ENCODE data around the gene DHX29. TPM values are rescaled to one million over a fixed set of nuclear protein-coding genes. Genes with fewer than 3 reads are reported as not detected.

The DHX29 gene
- total and polyA plus RNA-seq, 2 donors (not counting 1 experiment from before 2014, with no cell fraction given) = 8.1 to 38.5 TPM

GRCh38 chr5:55344392-55344992 is 37.0 kb upstream of the DHX29 start:
- Histone ChIP-seq H4K20me1 (ENCODE audit: control insufficient read depth, extremely low read depth, insufficient read depth, low read length) (no peaks in the 10 kb centered on the region), H3K9ac (ENCODE audit: insufficient read depth, low read length) (no peak overlapping the region), H3K4me2 (ENCODE audit: extremely low read depth, insufficient read depth, low read length) (no peak overlapping the region), H2AFZ (ENCODE audit: low read length) (no peak overlapping the region), H3K4me3 (replicated peaks in 1 of 4; ENCODE audit: control extremely low read depth in 1 of 4, insufficient read depth in 1 of 4, low read depth in 3 of 4, low read length in 4 of 4) (no peak overlapping the region), H3K36me3 (ENCODE audit: control insufficient read depth, insufficient read depth, low read length) (peaks cover 7% of the 10 kb centered on the region), H3K9me3 (ENCODE audit: control insufficient read depth, insufficient read depth, low read depth, low read length) (no peaks in the 10 kb centered on the region), H3K4me1 (ENCODE audit: control insufficient read depth, extremely low read depth, insufficient read depth, low read length) (no peaks in the 10 kb centered on the region), H3K27ac (ENCODE audit: insufficient read depth, low read length) (no peak overlapping the region), H3K27me3 (ENCODE audit: control insufficient read depth, insufficient read depth, low read length) (no peaks in the 10 kb centered on the region), H3K79me2 (ENCODE audit: control insufficient read depth, insufficient read depth, low read length) (no peaks in the 10 kb centered on the region)
- DNase-seq (ENCODE audit: low read depth in 2 of 2) = peak; percentile 44 to 80
- TF ChIP-seq CTCF (conservative IDR thresholded peaks at IDR 0.05 in 1 of 2, IDR thresholded peaks at IDR 0.05 in 1 of 2; ENCODE audit: low read depth in 1 of 2, low read length in 2 of 2) (peak; percentile 89 to 90), EZH2 (IDR thresholded peaks at IDR 0.05; ENCODE audit: low read length, missing control alignments) (no peak)

GRCh38 chr5:55343609-55344008 is 36.1 kb upstream of the DHX29 start:
- Histone ChIP-seq H4K20me1 (ENCODE audit: control insufficient read depth, extremely low read depth, insufficient read depth, low read length) (no peaks in the 10 kb centered on the region), H3K9me3 (ENCODE audit: control insufficient read depth, insufficient read depth, low read depth, low read length) (no peaks in the 10 kb centered on the region), H3K27ac (ENCODE audit: insufficient read depth, low read length) (no peak overlapping the region), H2AFZ (ENCODE audit: low read length) (no peak overlapping the region), H3K36me3 (ENCODE audit: control insufficient read depth, insufficient read depth, low read length) (peaks cover 7% of the 10 kb centered on the region), H3K27me3 (ENCODE audit: control insufficient read depth, insufficient read depth, low read length) (no peaks in the 10 kb centered on the region), H3K9ac (ENCODE audit: insufficient read depth, low read length) (no peak overlapping the region), H3K4me3 (replicated peaks in 1 of 4; ENCODE audit: control extremely low read depth in 1 of 4, insufficient read depth in 1 of 4, low read depth in 3 of 4, low read length in 4 of 4) (no peak overlapping the region), H3K4me1 (ENCODE audit: control insufficient read depth, extremely low read depth, insufficient read depth, low read length) (no peaks in the 10 kb centered on the region), H3K79me2 (ENCODE audit: control insufficient read depth, insufficient read depth, low read length) (no peaks in the 10 kb centered on the region), H3K4me2 (ENCODE audit: extremely low read depth, insufficient read depth, low read length) (no peak overlapping the region)
- TF ChIP-seq EZH2 (IDR thresholded peaks at IDR 0.05; ENCODE audit: low read length, missing control alignments) (no peak), CTCF (conservative IDR thresholded peaks at IDR 0.05 in 1 of 2, IDR thresholded peaks at IDR 0.05 in 1 of 2; ENCODE audit: low read depth in 1 of 2, low read length in 2 of 2) (no peak)
- DNase-seq (ENCODE audit: low read depth in 2 of 2) = no peak

- H4K20me1 ChIP-seq (ENCODE audit: control insufficient read depth, extremely low read depth, insufficient read depth, low read length) = no peaks in the 10 kb centered on the region
- H3K9me3 ChIP-seq (ENCODE audit: control insufficient read depth, insufficient read depth, low read depth, low read length) = no peaks in the 10 kb centered on the region
- H2AFZ ChIP-seq (ENCODE audit: low read length) = no peak overlapping the region
- no peaks in the 10 kb centered on the region for H3K4me1 ChIP-seq (ENCODE audit: control insufficient read depth, extremely low read depth, insufficient read depth, low read length)
- peaks cover 2% of the 10 kb centered on the region for H3K79me2 ChIP-seq (ENCODE audit: control insufficient read depth, insufficient read depth, low read length)
- no peak overlapping the region for H3K27ac ChIP-seq (ENCODE audit: insufficient read depth, low read length)
- H3K4me3 ChIP-seq (replicated peaks in 1 of 4; ENCODE audit: control extremely low read depth in 1 of 4, insufficient read depth in 1 of 4, low read depth in 3 of 4, low read length in 4 of 4) = no peak overlapping the region
- no peaks in the 10 kb centered on the region for H3K27me3 ChIP-seq (ENCODE audit: control insufficient read depth, insufficient read depth, low read length)
- H3K36me3 ChIP-seq (ENCODE audit: control insufficient read depth, insufficient read depth, low read length) = peaks cover 5% of the 10 kb centered on the region
- TF ChIP-seq EZH2 (IDR thresholded peaks at IDR 0.05; ENCODE audit: low read length, missing control alignments) (no peak), CTCF (conservative IDR thresholded peaks at IDR 0.05 in 1 of 2, IDR thresholded peaks at IDR 0.05 in 1 of 2; ENCODE audit: low read depth in 1 of 2, low read length in 2 of 2) (no peak)
- H3K4me2 ChIP-seq (ENCODE audit: extremely low read depth, insufficient read depth, low read length) = no peak overlapping the region
- H3K9ac ChIP-seq (ENCODE audit: insufficient read depth, low read length) = no peak overlapping the region
- DNase-seq (ENCODE audit: low read depth in 2 of 2) = no peak
These were observed 35.6 kb upstream of the DHX29 start for GRCh38 chr5:55343107-55343506.
